Central memory CD8-positive, alpha-beta T cell (primary cell): ENCODE measurements around the gene CREBRF.
"Not testable (repeated sequence)": the region's sequence is repeated elsewhere in the genome, so short reads cannot be mapped to it uniquely, and the experiment has no call there.

ENCODE experiments used
- ATAC-seq: fragments of 150-1000 bp; cut with Tn5 transposase; replicated peaks from 2 replicates; pipeline ENCODE4 v1.10.0; 2022; ENCODE audit warnings: mild to moderate bottlenecking, moderate FRiP score, moderate number of reproducible peaks; ENCODE audit not compliant: poor library complexity, severe bottlenecking; ENCODE audit errors: extremely low read depth
- DNase-seq, 2 donors: peaks; one replicate each; pipeline ENCODE4 v3.0.0; 2021; ENCODE audit warnings: low spot score in 2 of 2
- H3K27ac Mint-ChIP-seq: one replicate; pipeline ENCODE4 v1.8.0; 2022; ENCODE audit warnings: low read depth, mild to moderate bottlenecking, moderate library complexity, mixed read lengths
- H3K27me3 Mint-ChIP-seq: one replicate; pipeline ENCODE4 v1.8.0; 2022; ENCODE audit warnings: mixed read lengths
- H3K36me3 Mint-ChIP-seq: one replicate; pipeline ENCODE4 v1.8.0; 2022; ENCODE audit warnings: mild to moderate bottlenecking, moderate library complexity, mixed read lengths; ENCODE audit not compliant: insufficient read depth
- H3K4me1 Mint-ChIP-seq: one replicate; pipeline ENCODE4 v1.8.0; 2022; ENCODE audit warnings: mixed read lengths
- H3K4me3 Mint-ChIP-seq: one replicate; pipeline ENCODE4 v1.8.0; 2022; ENCODE audit warnings: mild to moderate bottlenecking, moderate library complexity, mixed read lengths
- H3K9me3 Mint-ChIP-seq: one replicate; pipeline ENCODE4 v1.8.0; 2022; ENCODE audit warnings: mixed read lengths

Gene CREBRF

GRCh38 chr5:173099461-173099860 is 43.3 kb downstream of the CREBRF start:
- Mint-ChIP-seq H3K9me3 (peaks cover 6% of the 10 kb centered on the region), H3K4me1 (peaks cover 58% of the 10 kb centered on the region), H3K4me3 (no peak overlapping the region), H3K27ac (peak overlapping the region; percentile 26), H3K36me3 (peaks cover 8% of the 10 kb centered on the region), H3K27me3 (no peaks in the 10 kb centered on the region)
- DNase-seq (no peak), ATAC-seq (no peak)

GRCh38 chr5:173101245-173101644 is 45.1 kb downstream of the CREBRF start:
- peaks cover 5% of the 10 kb centered on the region for H3K36me3 Mint-ChIP-seq
- H3K4me1 Mint-ChIP-seq: peaks cover 64% of the 10 kb centered on the region
- H3K4me3 Mint-ChIP-seq: no peak overlapping the region
- DNase-seq: no peak
- H3K27ac Mint-ChIP-seq: no peak overlapping the region
- ATAC-seq: no peak
- H3K9me3 Mint-ChIP-seq: peaks cover 6% of the 10 kb centered on the region
- no peaks in the 10 kb centered on the region for H3K27me3 Mint-ChIP-seq

- no peak for ATAC-seq
- peaks cover 6% of the 10 kb centered on the region for H3K9me3 Mint-ChIP-seq
- no peak overlapping the region for H3K27ac Mint-ChIP-seq
- no peak for DNase-seq
- H3K4me1 Mint-ChIP-seq: peaks cover 47% of the 10 kb centered on the region
- H3K36me3 Mint-ChIP-seq: peaks cover 9% of the 10 kb centered on the region
- H3K4me3 Mint-ChIP-seq: no peak overlapping the region
- no peaks in the 10 kb centered on the region for H3K27me3 Mint-ChIP-seq
Measured at GRCh38 chr5:173103411-173103810, 47.3 kb downstream of the CREBRF start.

- Mint-ChIP-seq H3K36me3 (peaks cover 52% of the 10 kb centered on the region), H3K4me1 (peaks cover 13% of the 10 kb centered on the region), H3K4me3 (no peak overlapping the region), H3K9me3 (no peaks in the 10 kb centered on the region), H3K27ac (peak overlapping the region; percentile 64), H3K27me3 (no peaks in the 10 kb centered on the region)
- ATAC-seq (no peak), DNase-seq (no peak)
Measured at GRCh38 chr5:173108914-173109313, 52.8 kb downstream of the CREBRF start.

GRCh38 chr5:173114536-173114935 is 58.4 kb downstream of the CREBRF start:
- no peaks in the 10 kb centered on the region for H3K27me3 Mint-ChIP-seq

GRCh38 chr5:173119719-173120118 is 63.6 kb downstream of the CREBRF start:
- no peak for ATAC-seq
- no peaks in the 10 kb centered on the region for H3K4me1 Mint-ChIP-seq
- DNase-seq: no peak
- no peaks in the 10 kb centered on the region for H3K9me3 Mint-ChIP-seq
- H3K36me3 Mint-ChIP-seq: peaks cover 28% of the 10 kb centered on the region
- H3K4me3 Mint-ChIP-seq: no peak overlapping the region
- H3K27me3 Mint-ChIP-seq: no peaks in the 10 kb centered on the region
- no peak overlapping the region for H3K27ac Mint-ChIP-seq

More at GRCh38 chr5:173114536-173114935, 58.4 kb downstream of the CREBRF start:
- H3K36me3 Mint-ChIP-seq: peaks cover 58% of the 10 kb centered on the region
- ATAC-seq (no peak), DNase-seq (no peak)
- H3K27ac Mint-ChIP-seq: peak overlapping the region; percentile 57
- H3K4me1 Mint-ChIP-seq: no peaks in the 10 kb centered on the region
- no peak overlapping the region for H3K4me3 Mint-ChIP-seq
- H3K9me3 Mint-ChIP-seq: no peaks in the 10 kb centered on the region

GRCh38 chr5:173123416-173123815 is 67.3 kb downstream of the CREBRF start:
- H3K9me3 Mint-ChIP-seq: no peaks in the 10 kb centered on the region
- ATAC-seq (no peak), DNase-seq (no peak)
- peaks cover 43% of the 10 kb centered on the region for H3K36me3 Mint-ChIP-seq
- no peaks in the 10 kb centered on the region for H3K27me3 Mint-ChIP-seq
- H3K4me1 Mint-ChIP-seq: peaks cover 6% of the 10 kb centered on the region
- H3K27ac Mint-ChIP-seq: no peak overlapping the region
- H3K4me3 Mint-ChIP-seq: no peak overlapping the region

GRCh38 chr5:173132166-173132565 is 76.0 kb downstream of the CREBRF start:
- not testable (repeated sequence) for H3K4me1 Mint-ChIP-seq, DNase-seq, ATAC-seq, H3K4me3 Mint-ChIP-seq, H3K9me3 Mint-ChIP-seq, H3K27me3 Mint-ChIP-seq
- Mint-ChIP-seq H3K27ac (peak overlapping the region; percentile 57), H3K36me3 (peaks cover 47% of the 10 kb centered on the region)

- Mint-ChIP-seq H3K27ac (no peak overlapping the region), H3K36me3 (peaks cover 14% of the 10 kb centered on the region), H3K4me3 (no peak overlapping the region), H3K4me1 (no peaks in the 10 kb centered on the region), H3K9me3 (no peaks in the 10 kb centered on the region), H3K27me3 (no peaks in the 10 kb centered on the region)
- no peak for ATAC-seq
- DNase-seq: no peak
Measured at GRCh38 chr5:173138707-173139106, 82.6 kb downstream of the CREBRF start.

GRCh38 chr5:173139631-173140030 is 83.5 kb downstream of the CREBRF start:
- no peak overlapping the region for H3K27ac Mint-ChIP-seq
- peaks cover 12% of the 10 kb centered on the region for H3K36me3 Mint-ChIP-seq
- H3K4me3 Mint-ChIP-seq: no peak overlapping the region
- no peaks in the 10 kb centered on the region for H3K27me3 Mint-ChIP-seq
- DNase-seq (no peak), ATAC-seq (no peak)
- H3K4me1 Mint-ChIP-seq: peaks cover 3% of the 10 kb centered on the region
- H3K9me3 Mint-ChIP-seq: no peaks in the 10 kb centered on the region

- DNase-seq (no peak), ATAC-seq (no peak)
- H3K9me3 Mint-ChIP-seq: no peaks in the 10 kb centered on the region
- peaks cover 9% of the 10 kb centered on the region for H3K4me1 Mint-ChIP-seq
- H3K27me3 Mint-ChIP-seq: no peaks in the 10 kb centered on the region
- H3K27ac Mint-ChIP-seq: no peak overlapping the region
- peaks cover 13% of the 10 kb centered on the region for H3K36me3 Mint-ChIP-seq
- no peak overlapping the region for H3K4me3 Mint-ChIP-seq
Measured at GRCh38 chr5:173140769-173141168, 84.6 kb downstream of the CREBRF start.

GRCh38 chr5:173143567-173143966 is 87.4 kb downstream of the CREBRF start:
- H3K4me1 Mint-ChIP-seq: peaks cover 9% of the 10 kb centered on the region
- H3K27me3 Mint-ChIP-seq: no peaks in the 10 kb centered on the region
- H3K36me3 Mint-ChIP-seq: peaks cover 16% of the 10 kb centered on the region
- ATAC-seq: no peak
- H3K4me3 Mint-ChIP-seq: no peak overlapping the region
- no peaks in the 10 kb centered on the region for H3K9me3 Mint-ChIP-seq
- no peak for DNase-seq
- peak overlapping the region; percentile 98 for H3K27ac Mint-ChIP-seq

- Mint-ChIP-seq H3K36me3 (peaks cover 21% of the 10 kb centered on the region), H3K9me3 (no peaks in the 10 kb centered on the region), H3K27me3 (no peaks in the 10 kb centered on the region), H3K27ac (peak within 1 kb of the TSS; percentile 98), H3K4me1 (peaks cover 9% of the 10 kb centered on the region), H3K4me3 (peak within 1 kb of the TSS; percentile 100)
- ATAC-seq: peak; percentile 90
- DNase-seq: peak; percentile 91 to 96
Measured at GRCh38 chr5:173144200-173145176, 88.3 kb downstream of the CREBRF start, which contains the start of gene BNIP1. Gene BNIP1 (plus strand): TSS chr5:173144531. CDS start chr5:173144546, 15 bp downstream.
